ENCODE results near the gene ABCC8.

- TF ChIP-seq, protein P1, sequence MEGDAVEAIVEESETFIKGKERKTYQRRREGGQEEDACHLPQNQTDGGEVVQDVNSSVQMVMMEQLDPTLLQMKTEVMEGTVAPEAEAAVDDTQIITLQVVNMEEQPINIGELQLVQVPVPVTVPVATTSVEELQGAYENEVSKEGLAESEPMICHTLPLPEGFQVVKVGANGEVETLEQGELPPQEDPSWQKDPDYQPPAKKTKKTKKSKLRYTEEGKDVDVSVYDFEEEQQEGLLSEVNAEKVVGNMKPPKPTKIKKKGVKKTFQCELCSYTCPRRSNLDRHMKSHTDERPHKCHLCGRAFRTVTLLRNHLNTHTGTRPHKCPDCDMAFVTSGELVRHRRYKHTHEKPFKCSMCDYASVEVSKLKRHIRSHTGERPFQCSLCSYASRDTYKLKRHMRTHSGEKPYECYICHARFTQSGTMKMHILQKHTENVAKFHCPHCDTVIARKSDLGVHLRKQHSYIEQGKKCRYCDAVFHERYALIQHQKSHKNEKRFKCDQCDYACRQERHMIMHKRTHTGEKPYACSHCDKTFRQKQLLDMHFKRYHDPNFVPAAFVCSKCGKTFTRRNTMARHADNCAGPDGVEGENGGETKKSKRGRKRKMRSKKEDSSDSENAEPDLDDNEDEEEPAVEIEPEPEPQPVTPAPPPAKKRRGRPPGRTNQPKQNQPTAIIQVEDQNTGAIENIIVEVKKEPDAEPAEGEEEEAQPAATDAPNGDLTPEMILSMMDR (conservative IDR thresholded peaks at IDR 0.05 in 1 of 2, IDR thresholded peaks at IDR 0.05 in 1 of 2; ENCODE audit: extremely low read depth in 1 of 2, insufficient read depth in 1 of 2, low read depth in 1 of 2, low read length in 2 of 2), result no peak
- no peak for TF ChIP-seq EZH2 (IDR thresholded peaks at IDR 0.05; ENCODE audit: borderline replicate concordance, low read length)
Measured at GRCh38 chr11:17508791-17509190, 32.1 kb upstream of the ABCC8 start.

Measured in mammary epithelial cell (primary cell).